ENCODE results near the gene CCDC92.

CCDC92 gene

GRCh38 chr12:123905319-123905925, 67.2 kb downstream of the CCDC92 start:
- no peaks in the 10 kb centered on the region for H3K36me3 ChIP-seq (ENCODE audit: control insufficient read depth, insufficient read depth, low read length)
- no peaks in the 10 kb centered on the region for H3K4me1 ChIP-seq (ENCODE audit: control insufficient read depth, insufficient read depth, low read length)
- H3K9me3 ChIP-seq (ENCODE audit: control insufficient read depth, low read length) = no peaks in the 10 kb centered on the region
- no peak overlapping the region for H3K4me3 ChIP-seq (ENCODE audit: low read length)
- peaks cover 11% of the 10 kb centered on the region for H3K27me3 ChIP-seq (ENCODE audit: control insufficient read depth, insufficient read depth, low read length)
- H3K9ac ChIP-seq (ENCODE audit: low read length) = no peak overlapping the region

GRCh38 chr12:123903301-123904065, 69.1 kb downstream of the CCDC92 start:
- no peaks in the 10 kb centered on the region for H3K4me1 ChIP-seq (ENCODE audit: control insufficient read depth, insufficient read depth, low read length)
- H3K36me3 ChIP-seq (ENCODE audit: control insufficient read depth, insufficient read depth, low read length) = no peaks in the 10 kb centered on the region
- no peak overlapping the region for H3K4me3 ChIP-seq (ENCODE audit: low read length)
- no peak overlapping the region for H3K9ac ChIP-seq (ENCODE audit: low read length)
- H3K27me3 ChIP-seq (ENCODE audit: control insufficient read depth, insufficient read depth, low read length) = peaks cover 11% of the 10 kb centered on the region
- H3K9me3 ChIP-seq (ENCODE audit: control insufficient read depth, low read length) = no peaks in the 10 kb centered on the region

GRCh38 chr12:123902821-123903220, 69.8 kb downstream of the CCDC92 start:
- no peaks in the 10 kb centered on the region for H3K9me3 ChIP-seq (ENCODE audit: control insufficient read depth, low read length)
- H3K36me3 ChIP-seq (ENCODE audit: control insufficient read depth, insufficient read depth, low read length) = no peaks in the 10 kb centered on the region
- no peak overlapping the region for H3K4me3 ChIP-seq (ENCODE audit: low read length)
- H3K9ac ChIP-seq (ENCODE audit: low read length) = no peak overlapping the region
- peaks cover 11% of the 10 kb centered on the region for H3K27me3 ChIP-seq (ENCODE audit: control insufficient read depth, insufficient read depth, low read length)
- no peaks in the 10 kb centered on the region for H3K4me1 ChIP-seq (ENCODE audit: control insufficient read depth, insufficient read depth, low read length)

GRCh38 chr12:123900871-123901376, 71.7 kb downstream of the CCDC92 start:
- no peaks in the 10 kb centered on the region for H3K9me3 ChIP-seq (ENCODE audit: control insufficient read depth, low read length)
- no peaks in the 10 kb centered on the region for H3K36me3 ChIP-seq (ENCODE audit: control insufficient read depth, insufficient read depth, low read length)
- no peaks in the 10 kb centered on the region for H3K4me1 ChIP-seq (ENCODE audit: control insufficient read depth, insufficient read depth, low read length)
- no peak overlapping the region for H3K9ac ChIP-seq (ENCODE audit: low read length)
- H3K27me3 ChIP-seq (ENCODE audit: control insufficient read depth, insufficient read depth, low read length) = peaks cover 11% of the 10 kb centered on the region
- H3K4me3 ChIP-seq (ENCODE audit: low read length) = no peak overlapping the region

GRCh38 chr12:123899368-123899767, 73.3 kb downstream of the CCDC92 start:
- Histone ChIP-seq H3K9me3 (ENCODE audit: control insufficient read depth, low read length) (no peaks in the 10 kb centered on the region), H3K36me3 (ENCODE audit: control insufficient read depth, insufficient read depth, low read length) (no peaks in the 10 kb centered on the region), H3K27me3 (ENCODE audit: control insufficient read depth, insufficient read depth, low read length) (peaks cover 8% of the 10 kb centered on the region), H3K4me1 (ENCODE audit: control insufficient read depth, insufficient read depth, low read length) (no peaks in the 10 kb centered on the region), H3K4me3 (ENCODE audit: low read length) (no peak overlapping the region), H3K9ac (ENCODE audit: low read length) (no peak overlapping the region)

GRCh38 chr12:123898673-123899072, 74.0 kb downstream of the CCDC92 start:
- H3K27me3 ChIP-seq (ENCODE audit: control insufficient read depth, insufficient read depth, low read length) = peaks cover 5% of the 10 kb centered on the region
- no peak overlapping the region for H3K9ac ChIP-seq (ENCODE audit: low read length)

DNA sequence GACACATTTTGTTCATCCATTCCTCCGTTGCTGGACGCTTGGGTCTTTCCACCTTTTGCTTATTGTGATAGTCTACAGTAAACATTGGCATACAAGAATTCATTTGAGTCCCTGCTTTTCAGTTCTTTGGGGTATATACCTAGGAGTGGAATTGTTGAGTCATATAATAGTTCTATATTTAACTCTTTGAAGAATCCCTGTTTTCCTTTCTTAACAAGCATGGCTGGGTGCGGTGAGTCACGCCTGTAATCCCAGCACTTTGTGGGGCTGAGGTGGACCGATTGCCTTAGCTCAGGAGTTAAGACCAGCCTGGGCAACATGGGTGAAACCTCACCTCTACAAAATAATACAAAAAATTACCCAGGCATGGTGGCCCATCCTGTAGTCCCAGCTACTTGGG, 75.4 kb downstream of the CCDC92 start:
- H3K27me3 ChIP-seq (ENCODE audit: control insufficient read depth, insufficient read depth, low read length) = peaks cover 11% of the 10 kb centered on the region
- no peak overlapping the region for H3K9ac ChIP-seq (ENCODE audit: low read length)
- H3K9me3 ChIP-seq (ENCODE audit: control insufficient read depth, low read length) = no peaks in the 10 kb centered on the region
- H3K4me1 ChIP-seq (ENCODE audit: control insufficient read depth, insufficient read depth, low read length) = no peaks in the 10 kb centered on the region
- no peaks in the 10 kb centered on the region for H3K36me3 ChIP-seq (ENCODE audit: control insufficient read depth, insufficient read depth, low read length)
- H3K4me3 ChIP-seq (ENCODE audit: low read length) = no peak overlapping the region

More at GRCh38 chr12:123898673-123899072, 74.0 kb downstream of the CCDC92 start:
- H3K36me3 ChIP-seq (ENCODE audit: control insufficient read depth, insufficient read depth, low read length) = no peaks in the 10 kb centered on the region
- H3K4me1 ChIP-seq (ENCODE audit: control insufficient read depth, insufficient read depth, low read length) = no peaks in the 10 kb centered on the region
- no peaks in the 10 kb centered on the region for H3K9me3 ChIP-seq (ENCODE audit: control insufficient read depth, low read length)
- no peak overlapping the region for H3K4me3 ChIP-seq (ENCODE audit: low read length)

DNA sequence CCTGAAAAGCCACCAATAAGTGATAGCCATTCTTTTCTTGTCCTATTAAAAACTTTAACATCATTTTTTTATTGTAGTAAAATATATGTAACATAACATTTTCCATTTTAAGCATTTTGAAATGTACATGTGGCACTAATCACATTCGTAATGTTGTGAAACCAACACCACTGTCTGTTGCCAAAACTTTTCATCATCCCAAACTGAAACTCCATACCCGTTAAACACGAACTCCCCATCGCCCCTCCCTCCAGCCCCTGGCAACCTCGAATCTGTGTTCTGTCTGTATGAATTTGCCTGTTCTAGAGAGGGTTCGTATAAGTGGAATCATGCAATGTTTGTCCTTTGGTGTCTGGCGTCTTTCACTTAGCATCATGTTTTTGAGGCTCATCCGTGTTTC, 75.9 kb downstream of the CCDC92 start:
- Histone ChIP-seq H3K4me3 (ENCODE audit: low read length) (no peak overlapping the region), H3K4me1 (ENCODE audit: control insufficient read depth, insufficient read depth, low read length) (no peaks in the 10 kb centered on the region), H3K27me3 (ENCODE audit: control insufficient read depth, insufficient read depth, low read length) (peaks cover 16% of the 10 kb centered on the region), H3K9ac (ENCODE audit: low read length) (no peak overlapping the region), H3K9me3 (ENCODE audit: control insufficient read depth, low read length) (no peaks in the 10 kb centered on the region), H3K36me3 (ENCODE audit: control insufficient read depth, insufficient read depth, low read length) (no peaks in the 10 kb centered on the region)

- no peak overlapping the region for H3K4me3 ChIP-seq (ENCODE audit: low read length)
- H3K36me3 ChIP-seq (ENCODE audit: control insufficient read depth, insufficient read depth, low read length) = no peaks in the 10 kb centered on the region
- H3K4me1 ChIP-seq (ENCODE audit: control insufficient read depth, insufficient read depth, low read length) = no peaks in the 10 kb centered on the region
- H3K27me3 ChIP-seq (ENCODE audit: control insufficient read depth, insufficient read depth, low read length) = peaks cover 10% of the 10 kb centered on the region
- H3K9me3 ChIP-seq (ENCODE audit: control insufficient read depth, low read length) = no peaks in the 10 kb centered on the region
- no peak overlapping the region for H3K9ac ChIP-seq (ENCODE audit: low read length)
Measured at GRCh38 chr12:123895451-123895850, 77.2 kb downstream of the CCDC92 start.

GRCh38 chr12:123894823-123895345, 77.7 kb downstream of the CCDC92 start:
- Histone ChIP-seq H3K9ac (ENCODE audit: low read length) (no peak overlapping the region), H3K36me3 (ENCODE audit: control insufficient read depth, insufficient read depth, low read length) (no peaks in the 10 kb centered on the region), H3K4me1 (ENCODE audit: control insufficient read depth, insufficient read depth, low read length) (no peaks in the 10 kb centered on the region), H3K4me3 (ENCODE audit: low read length) (no peak overlapping the region), H3K9me3 (ENCODE audit: control insufficient read depth, low read length) (no peaks in the 10 kb centered on the region), H3K27me3 (ENCODE audit: control insufficient read depth, insufficient read depth, low read length) (peaks cover 10% of the 10 kb centered on the region)

DNA sequence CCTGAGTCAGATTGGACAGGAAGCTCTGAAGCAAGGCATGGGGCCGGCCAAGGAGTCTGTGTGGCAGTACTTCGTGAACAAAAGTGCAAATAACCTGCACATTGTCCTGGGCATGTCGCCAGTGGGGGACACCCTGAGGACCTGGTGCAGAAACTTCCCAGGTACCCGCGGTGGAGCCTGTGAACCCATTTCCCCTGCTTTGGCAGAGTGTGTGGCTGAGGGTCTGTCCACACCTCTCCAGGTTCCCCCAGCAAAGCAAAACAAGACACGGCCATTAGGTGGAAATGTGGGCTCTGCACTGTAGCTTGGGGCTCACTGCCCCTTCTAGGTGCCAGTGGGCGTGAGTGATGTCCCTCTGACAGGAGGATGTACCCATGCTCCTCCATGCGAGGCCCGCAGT, 79.4 kb downstream of the CCDC92 start:
- Histone ChIP-seq H3K9ac (ENCODE audit: low read length) (no peak overlapping the region), H3K36me3 (ENCODE audit: control insufficient read depth, insufficient read depth, low read length) (no peaks in the 10 kb centered on the region), H3K4me3 (ENCODE audit: low read length) (no peak overlapping the region), H3K9me3 (ENCODE audit: control insufficient read depth, low read length) (no peaks in the 10 kb centered on the region), H3K4me1 (ENCODE audit: control insufficient read depth, insufficient read depth, low read length) (no peaks in the 10 kb centered on the region), H3K27me3 (ENCODE audit: control insufficient read depth, insufficient read depth, low read length) (peaks cover 12% of the 10 kb centered on the region)

- Histone ChIP-seq H3K4me1 (ENCODE audit: control insufficient read depth, insufficient read depth, low read length) (no peaks in the 10 kb centered on the region), H3K9me3 (ENCODE audit: control insufficient read depth, low read length) (no peaks in the 10 kb centered on the region), H3K27me3 (ENCODE audit: control insufficient read depth, insufficient read depth, low read length) (peaks cover 16% of the 10 kb centered on the region), H3K9ac (ENCODE audit: low read length) (no peak overlapping the region), H3K36me3 (ENCODE audit: control insufficient read depth, insufficient read depth, low read length) (no peaks in the 10 kb centered on the region), H3K4me3 (ENCODE audit: low read length) (no peak overlapping the region)
Measured at GRCh38 chr12:123892853-123893252, 79.8 kb downstream of the CCDC92 start.
